Omental fat pad (tissue), 4 donors: Measurements from ENCODE around the gene CDH15. TPM values are rescaled to one million over a fixed set of nuclear protein-coding genes. Genes with fewer than 3 reads are reported as not detected.

Experiments
- ATAC-seq: fragments of 150-250 bp; one replicate; pipeline ENCODE4 v1.9.1; 2016; ENCODE audit warnings: mild to moderate bottlenecking, moderate library complexity; ENCODE audit not compliant: low FRiP score
- DNase-seq: peaks from one replicate; pipeline ENCODE4 v3.0.0-alpha.2; 2019; ENCODE audit warnings: low spot score
- total RNA-seq, 4 donors: library from RNA; depleted of rRNA; stranded (reverse); fragments of >200 nt; gene quantifications; one replicate each; pipeline ENCODE4 v1.1.0, GENCODE V29; 2016
- TF ChIP-seq, protein P1 (sequence below), 3 donors: fragments of 450-650 bp; IDR thresholded peaks; one replicate each; pipeline ENCODE4 v1.5.1; 2016 to 2017; ENCODE audit warnings: antibody characterized with exemption in 3 of 3, mild to moderate bottlenecking in 3 of 3, moderate library complexity in 2 of 3

The CDH15 gene, protein sequence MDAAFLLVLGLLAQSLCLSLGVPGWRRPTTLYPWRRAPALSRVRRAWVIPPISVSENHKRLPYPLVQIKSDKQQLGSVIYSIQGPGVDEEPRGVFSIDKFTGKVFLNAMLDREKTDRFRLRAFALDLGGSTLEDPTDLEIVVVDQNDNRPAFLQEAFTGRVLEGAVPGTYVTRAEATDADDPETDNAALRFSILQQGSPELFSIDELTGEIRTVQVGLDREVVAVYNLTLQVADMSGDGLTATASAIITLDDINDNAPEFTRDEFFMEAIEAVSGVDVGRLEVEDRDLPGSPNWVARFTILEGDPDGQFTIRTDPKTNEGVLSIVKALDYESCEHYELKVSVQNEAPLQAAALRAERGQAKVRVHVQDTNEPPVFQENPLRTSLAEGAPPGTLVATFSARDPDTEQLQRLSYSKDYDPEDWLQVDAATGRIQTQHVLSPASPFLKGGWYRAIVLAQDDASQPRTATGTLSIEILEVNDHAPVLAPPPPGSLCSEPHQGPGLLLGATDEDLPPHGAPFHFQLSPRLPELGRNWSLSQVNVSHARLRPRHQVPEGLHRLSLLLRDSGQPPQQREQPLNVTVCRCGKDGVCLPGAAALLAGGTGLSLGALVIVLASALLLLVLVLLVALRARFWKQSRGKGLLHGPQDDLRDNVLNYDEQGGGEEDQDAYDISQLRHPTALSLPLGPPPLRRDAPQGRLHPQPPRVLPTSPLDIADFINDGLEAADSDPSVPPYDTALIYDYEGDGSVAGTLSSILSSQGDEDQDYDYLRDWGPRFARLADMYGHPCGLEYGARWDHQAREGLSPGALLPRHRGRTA
- not detected for total RNA-seq

DNA sequence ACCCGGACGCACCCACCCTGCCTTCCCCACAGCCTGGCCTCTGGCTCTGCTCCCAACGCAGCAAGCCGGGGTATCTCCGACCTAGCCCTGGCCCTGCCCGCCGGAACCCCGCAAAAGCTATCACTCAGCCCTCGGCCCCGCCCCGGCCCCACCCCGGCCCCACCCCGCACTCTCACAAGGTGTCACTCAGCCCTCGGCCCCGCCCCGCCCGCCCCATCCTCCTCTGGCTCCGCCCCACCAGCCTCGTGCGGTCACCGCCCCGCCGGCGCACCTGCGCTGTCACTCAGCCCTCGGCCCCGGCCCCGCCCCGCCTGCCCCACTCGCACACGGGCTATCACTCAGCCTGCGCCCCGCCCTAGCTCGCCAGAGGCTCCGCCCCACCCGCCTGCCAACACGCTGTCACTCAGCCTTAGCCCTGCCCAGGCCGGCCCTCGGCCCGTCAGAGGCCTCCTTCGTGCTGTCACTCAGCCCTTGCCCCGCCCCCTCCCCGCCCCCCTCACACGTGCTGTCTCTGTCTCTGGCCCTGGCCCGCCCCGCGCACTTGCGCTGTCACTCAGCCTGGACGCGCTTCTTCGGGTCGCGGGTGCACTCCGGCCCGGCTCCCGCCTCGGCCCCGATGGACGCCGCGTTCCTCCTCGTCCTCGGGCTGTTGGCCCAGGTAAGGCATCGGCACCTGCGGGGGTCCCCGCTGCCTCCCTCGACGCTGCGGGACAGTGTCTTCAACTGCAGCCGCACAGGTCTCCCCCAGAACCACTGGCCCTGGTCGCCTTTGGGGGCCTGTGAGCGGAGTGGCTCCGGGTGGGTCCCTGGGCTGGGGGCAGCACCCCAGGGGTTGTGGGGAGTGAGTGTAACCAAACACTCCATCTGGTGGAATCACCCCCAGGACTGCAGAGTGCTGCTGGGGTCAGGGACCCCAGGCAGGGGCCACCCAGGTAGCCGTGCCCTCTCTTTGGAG, at the start of gene CDH15:
TSS of gene CDH15 (plus strand) at position 533 of the 955 bp plus-strand sequence. CDS start at position 617, 84 bp downstream.
- DNase-seq (peak; percentile 31), ATAC-seq (peak; percentile 63)
- TF ChIP-seq, protein P1, sequence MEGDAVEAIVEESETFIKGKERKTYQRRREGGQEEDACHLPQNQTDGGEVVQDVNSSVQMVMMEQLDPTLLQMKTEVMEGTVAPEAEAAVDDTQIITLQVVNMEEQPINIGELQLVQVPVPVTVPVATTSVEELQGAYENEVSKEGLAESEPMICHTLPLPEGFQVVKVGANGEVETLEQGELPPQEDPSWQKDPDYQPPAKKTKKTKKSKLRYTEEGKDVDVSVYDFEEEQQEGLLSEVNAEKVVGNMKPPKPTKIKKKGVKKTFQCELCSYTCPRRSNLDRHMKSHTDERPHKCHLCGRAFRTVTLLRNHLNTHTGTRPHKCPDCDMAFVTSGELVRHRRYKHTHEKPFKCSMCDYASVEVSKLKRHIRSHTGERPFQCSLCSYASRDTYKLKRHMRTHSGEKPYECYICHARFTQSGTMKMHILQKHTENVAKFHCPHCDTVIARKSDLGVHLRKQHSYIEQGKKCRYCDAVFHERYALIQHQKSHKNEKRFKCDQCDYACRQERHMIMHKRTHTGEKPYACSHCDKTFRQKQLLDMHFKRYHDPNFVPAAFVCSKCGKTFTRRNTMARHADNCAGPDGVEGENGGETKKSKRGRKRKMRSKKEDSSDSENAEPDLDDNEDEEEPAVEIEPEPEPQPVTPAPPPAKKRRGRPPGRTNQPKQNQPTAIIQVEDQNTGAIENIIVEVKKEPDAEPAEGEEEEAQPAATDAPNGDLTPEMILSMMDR (IDR thresholded peaks at IDR 0.05): no peak

DNA sequence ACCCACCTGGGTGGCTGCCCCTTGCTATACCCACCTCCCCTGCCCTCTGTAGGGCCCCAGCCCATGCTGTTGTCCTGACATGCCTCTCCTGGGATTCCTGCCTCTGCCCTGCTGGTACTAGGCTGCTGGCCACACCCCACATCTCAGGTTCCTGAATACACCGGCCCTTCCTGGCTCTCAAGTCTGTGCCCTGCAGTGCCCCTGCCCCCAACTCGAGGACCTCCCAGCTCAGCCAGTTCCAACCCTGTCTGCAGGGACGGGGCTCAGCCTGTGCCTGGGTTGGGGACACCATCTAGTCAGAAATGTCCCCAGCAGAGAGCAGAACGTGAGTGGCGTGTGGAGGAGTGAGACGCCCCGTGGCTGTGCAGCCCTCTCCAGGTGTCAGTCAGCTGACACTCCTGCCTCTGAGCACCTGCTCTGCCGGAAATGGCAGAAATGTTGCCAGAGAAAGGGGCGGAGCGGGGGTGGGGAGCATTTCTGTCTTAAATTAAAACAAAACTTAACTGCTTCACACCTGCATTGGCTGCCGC, 49.2 kb upstream of the CDH15 start:
- DNase-seq (no peak), ATAC-seq (no peak)
- TF ChIP-seq, protein P1 (IDR thresholded peaks at IDR 0.05): no peak

DNA sequence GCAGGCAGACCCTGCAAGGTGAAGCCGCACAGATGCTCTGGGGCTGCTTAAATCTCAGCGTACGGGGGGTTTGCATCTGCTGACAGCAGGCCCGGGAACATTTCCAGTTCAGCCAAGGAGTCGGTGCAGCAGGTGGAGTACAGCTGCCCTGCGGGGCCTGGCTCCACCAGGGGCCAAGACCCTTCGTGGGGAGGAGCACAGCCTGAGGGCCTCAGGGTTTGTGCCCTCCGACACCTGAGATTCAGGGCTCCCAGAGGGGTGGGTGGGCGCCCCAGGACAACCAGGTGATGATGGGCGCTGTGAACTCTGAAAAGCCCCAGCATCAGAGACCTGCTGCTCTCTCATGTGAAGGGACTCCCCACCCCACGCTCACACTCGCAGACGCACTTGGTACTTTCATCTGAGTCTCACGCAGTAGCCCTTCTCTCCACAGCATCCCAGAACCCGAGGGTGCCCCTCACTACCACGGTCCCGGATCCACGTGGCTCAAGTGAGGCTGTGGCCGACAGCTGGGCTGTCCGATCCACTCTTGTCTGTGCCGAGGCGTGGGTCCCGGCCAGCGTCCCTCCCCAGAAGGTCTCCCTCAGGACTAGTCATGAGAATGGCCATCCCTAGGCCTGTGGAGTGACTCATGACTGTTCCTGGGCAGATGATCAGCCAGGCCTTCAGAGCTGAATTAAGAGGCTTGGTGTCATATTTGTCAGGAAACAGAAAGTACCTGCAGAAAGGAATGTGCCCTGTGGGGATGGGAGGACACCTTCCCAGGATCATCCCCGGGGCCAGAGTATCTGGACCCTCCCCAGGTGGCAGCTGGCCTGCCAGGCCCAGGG, 48.3 kb upstream of the CDH15 start:
- TF ChIP-seq, protein P1 (IDR thresholded peaks at IDR 0.05): no peak
- no peak for DNase-seq
- ATAC-seq: no peak

DNA sequence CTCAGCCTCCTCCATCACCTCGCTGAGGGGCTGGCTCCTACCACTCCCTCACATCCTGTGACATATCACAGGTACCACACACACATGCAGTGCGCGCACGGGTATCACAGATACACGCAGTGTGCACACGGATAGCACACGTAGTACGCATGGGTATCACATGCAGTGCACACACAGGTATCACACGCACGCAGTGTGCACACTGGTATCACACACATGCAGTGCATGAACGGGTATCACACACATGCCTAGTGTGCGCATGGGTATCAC, 47.8 kb upstream of the CDH15 start:
- ATAC-seq (no peak), DNase-seq (no peak)
- TF ChIP-seq, protein P1 (IDR thresholded peaks at IDR 0.05): no peak

DNA sequence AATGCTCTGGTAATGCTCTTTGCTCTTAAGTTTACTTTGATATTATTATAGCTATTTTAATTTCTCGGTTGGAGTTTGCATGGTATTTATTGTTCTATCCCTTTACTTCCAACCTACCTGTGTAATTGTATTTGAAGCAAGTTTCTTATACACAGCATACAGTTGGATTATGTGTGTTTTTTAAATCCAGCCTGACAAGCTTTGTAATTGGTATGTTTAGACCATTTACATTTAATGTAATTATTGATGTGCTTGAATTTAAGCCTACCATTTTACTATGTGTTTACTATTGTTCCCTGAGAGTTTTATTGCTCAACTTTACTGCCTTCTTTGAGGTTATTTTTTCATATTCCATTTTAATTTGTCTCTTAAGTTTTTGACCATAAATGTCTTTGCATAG, 42.2 kb upstream of the CDH15 start:
- ATAC-seq: no peak
- no peak for DNase-seq
- TF ChIP-seq, protein P1 (IDR thresholded peaks at IDR 0.05): no peak

DNA sequence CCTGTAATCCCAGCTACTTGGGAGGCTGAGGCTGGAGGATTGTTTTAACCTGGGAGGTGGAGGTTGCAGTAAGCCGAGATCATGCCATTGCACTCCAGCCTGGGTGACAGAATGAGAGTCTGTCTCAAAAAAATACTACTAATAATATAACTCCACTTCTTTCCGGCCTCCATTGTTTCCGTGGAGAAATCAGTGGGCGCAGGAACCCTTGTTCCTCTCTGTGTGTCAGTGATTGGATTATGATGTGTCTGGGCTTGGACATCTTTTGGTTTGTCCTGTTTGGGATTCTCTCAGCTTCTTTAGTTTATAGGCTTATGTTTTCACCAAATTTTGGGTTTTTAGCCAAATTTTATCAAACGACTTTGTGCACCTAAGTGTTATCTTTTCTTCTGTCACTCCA, 41.1 kb upstream of the CDH15 start:
- ATAC-seq (no peak), DNase-seq (no peak)
- TF ChIP-seq, protein P1 (IDR thresholded peaks at IDR 0.05): no peak
